ENCODE measurements around the gene FOXO4.

FOXO4 gene, protein sequence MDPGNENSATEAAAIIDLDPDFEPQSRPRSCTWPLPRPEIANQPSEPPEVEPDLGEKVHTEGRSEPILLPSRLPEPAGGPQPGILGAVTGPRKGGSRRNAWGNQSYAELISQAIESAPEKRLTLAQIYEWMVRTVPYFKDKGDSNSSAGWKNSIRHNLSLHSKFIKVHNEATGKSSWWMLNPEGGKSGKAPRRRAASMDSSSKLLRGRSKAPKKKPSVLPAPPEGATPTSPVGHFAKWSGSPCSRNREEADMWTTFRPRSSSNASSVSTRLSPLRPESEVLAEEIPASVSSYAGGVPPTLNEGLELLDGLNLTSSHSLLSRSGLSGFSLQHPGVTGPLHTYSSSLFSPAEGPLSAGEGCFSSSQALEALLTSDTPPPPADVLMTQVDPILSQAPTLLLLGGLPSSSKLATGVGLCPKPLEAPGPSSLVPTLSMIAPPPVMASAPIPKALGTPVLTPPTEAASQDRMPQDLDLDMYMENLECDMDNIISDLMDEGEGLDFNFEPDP
- 2.1 to 14.4 (median 7.1) reads per million in 17 experiments for total RNA-seq

DNA sequence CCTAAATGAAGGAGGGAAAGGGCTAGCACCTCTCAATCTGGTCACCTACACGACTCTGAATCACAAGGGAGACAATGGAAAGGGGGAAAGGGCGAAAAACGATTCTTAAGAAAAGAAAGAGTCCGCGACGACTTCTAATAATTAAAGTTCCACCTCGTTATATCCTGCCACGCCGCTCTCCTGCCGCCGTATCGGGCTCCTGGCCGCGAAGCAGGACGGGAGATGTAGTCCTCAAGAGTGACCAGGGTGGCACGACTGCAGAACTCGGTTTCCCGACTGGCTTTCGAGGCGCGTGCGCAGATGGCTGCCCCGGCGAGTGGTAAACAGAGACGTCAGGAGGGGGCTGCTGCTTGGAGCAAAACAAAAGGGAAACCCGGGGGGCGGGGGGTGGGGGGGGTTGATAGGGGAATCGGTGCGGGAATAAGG is at the start of gene FOXO4:
FOXO4 (plus strand) TSS at position 297 of the 426 bp plus-strand sequence. CDS start 678 bp downstream, outside the sequence.
- DNase-seq = peak; percentile 84 to 93 (median 91)

DNA sequence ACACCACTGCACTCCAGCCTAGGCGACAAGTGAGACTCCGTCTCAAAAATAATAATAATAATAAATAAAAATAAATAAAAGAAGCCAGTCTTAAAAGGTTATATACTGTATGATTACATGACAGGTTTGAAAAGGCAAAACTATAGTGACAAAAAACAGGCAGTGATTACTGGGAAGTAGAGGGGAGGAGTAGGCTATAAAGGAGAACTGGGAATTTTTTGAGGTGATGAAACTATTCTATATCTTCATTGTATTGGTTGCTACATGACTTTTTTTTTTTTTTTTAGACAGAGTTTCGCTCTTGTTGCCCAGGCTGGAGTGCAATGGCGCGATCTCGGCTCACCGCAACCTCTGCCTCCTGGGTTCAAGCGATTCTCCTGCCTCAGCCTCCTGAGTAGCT is 47.8 kb upstream of the FOXO4 start:
- peak in 2 of 4 experiments; percentile 15 to 45 for DNase-seq

DNA sequence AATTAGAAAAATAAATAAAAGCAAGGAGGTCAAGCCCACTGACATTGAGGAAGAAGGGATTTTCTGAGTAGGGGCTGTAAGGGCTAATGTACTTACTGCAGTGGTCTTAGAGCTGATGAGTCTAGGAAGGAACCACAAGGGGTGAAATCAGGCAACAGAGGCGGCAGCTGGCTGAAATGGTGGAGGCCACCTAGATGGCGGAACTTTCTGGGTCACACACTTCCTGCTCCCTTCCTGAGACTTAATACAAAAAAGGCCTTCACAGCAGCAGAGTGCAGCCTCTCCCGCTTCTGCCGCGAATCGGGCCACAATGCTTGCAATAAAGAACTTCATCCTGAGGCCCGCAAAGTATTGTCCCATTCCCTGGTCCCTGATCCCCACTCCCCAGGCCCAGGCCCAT is 42.9 kb upstream of the FOXO4 start:
- DNase-seq = peak; percentile 10 to 43 (median 19)

DNA sequence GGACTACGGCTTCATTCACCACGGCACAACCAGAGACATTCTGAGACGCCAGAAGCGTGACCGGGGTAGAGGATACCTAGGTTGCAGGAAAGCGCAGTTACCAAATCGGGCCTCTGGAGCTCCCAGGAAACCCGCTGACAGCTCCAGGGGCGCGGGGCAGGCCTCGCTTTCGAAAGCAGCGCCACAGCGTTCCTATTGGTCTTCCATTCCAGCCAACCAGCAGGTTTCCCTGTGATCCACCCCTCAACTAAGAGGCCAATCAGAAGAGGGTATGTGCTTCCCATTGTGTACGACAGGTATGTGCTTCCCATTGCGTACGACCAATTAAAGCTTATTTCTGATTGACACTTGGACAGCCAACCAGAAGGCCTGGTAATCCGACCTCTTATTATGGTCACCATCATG is 42.4 kb upstream of the FOXO4 start:
- peak; percentile 8 to 51 (median 34) for DNase-seq

DNA sequence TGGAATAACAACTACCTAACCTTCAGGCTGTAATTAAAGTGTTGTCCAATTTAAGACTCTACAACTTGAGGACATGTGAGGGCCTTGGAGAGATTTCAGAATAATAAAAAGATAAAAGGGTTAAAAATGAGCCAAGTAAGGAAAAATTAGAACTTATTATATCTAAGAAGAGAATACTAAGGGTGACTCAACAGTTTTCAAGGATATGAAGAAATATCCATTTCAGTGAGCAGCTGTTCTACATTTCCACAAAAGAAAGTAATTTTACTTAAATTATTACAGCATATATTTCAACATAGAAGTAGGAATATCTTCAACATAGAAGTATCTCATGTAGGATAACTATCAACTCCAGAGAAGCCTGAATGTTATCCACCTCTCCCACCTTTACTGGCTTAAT is 38.8 kb upstream of the FOXO4 start:
- peak in 2 of 4 experiments; percentile 46 to 50 for DNase-seq

DNA sequence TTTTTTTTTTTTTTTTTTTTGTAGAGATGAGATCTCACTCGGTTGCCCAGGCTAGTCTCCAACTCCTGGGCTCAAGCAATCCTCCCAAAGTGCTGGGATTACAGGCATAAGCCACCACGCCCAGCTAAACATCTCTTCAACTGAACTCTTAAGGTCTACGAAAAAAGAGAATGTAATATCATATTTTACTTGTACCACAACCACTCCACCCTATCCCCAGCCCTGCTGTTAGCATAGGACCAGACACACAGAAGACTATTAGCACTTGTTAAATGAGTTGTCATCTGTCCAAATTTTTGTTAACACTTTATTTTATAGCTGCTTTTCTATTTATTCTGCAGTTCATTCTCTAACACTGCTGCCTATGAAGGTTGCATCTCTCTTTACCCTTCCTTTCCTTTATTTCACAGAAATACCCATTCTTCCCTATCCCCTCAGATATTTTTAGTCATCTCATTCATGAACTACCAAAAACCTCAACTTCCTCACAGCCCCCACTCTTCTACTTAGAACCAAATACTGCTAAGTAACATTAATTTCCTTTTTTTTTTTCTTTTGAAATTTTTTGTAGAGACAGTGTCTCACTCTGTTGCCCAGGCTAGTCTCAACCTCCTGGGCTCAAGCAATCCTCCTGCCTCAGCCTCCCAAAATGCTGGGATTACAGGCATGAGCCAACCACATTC is 37.7 kb upstream of the FOXO4 start:
- DNase-seq = peak in 3 of 4 experiments; percentile 25 to 64 (median 56)

DNA sequence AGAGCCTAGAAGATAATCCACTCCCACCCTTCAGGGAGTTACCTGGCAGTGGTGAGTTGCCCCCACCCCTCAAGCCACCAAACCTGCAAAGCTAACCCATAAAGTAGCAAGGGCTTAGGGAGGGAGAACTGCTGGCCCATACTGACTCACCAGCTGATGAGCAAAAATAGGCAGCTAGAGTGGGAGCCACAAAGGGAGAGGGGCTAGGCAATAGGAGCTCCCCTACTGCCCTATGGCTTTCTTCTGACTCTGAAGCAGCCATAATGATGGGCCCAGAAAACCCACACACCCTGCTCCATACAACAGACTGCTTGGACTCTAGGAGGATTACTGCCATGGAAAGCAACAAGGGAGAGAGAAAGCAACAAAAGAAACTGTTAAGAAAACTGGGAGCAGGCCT is 35.5 kb upstream of the FOXO4 start:
- DNase-seq = no peak

DNA sequence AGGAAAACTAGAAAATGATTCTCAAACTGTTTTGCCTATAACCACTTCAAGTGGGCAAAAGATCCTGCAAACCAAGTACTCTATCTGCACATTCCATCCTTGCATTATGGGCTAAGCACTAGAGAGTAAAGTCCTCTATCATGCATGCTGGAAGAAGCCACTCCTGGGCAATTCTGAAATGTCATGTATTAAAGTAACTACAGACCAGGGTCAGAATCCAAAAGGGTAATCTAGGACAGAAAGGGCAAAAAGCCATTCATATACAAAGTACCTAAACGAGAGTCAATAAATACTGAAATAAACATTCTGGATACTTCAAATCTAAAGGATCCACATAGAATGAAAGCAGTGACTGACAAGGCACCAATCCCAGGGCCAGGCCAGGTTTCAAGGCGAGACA is 28.6 kb upstream of the FOXO4 start:
- DNase-seq = no peak

DNA sequence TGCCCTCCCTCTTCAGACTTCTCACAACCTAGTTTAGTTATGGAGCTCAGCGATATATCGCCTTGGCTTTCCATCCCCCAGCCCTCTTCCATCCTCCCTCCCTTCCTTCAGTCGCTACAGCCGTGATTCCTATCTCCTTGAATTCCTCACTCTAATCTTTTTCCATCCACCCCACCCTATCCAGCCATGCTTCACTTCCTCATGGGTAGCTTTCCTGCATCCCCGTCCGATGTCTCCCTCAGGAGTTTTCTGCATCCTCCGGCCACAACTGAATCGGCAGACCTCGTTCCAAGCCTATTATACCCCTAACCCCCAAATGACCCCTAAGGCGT is 28.0 kb upstream of the FOXO4 start:
- no peak for DNase-seq

DNA sequence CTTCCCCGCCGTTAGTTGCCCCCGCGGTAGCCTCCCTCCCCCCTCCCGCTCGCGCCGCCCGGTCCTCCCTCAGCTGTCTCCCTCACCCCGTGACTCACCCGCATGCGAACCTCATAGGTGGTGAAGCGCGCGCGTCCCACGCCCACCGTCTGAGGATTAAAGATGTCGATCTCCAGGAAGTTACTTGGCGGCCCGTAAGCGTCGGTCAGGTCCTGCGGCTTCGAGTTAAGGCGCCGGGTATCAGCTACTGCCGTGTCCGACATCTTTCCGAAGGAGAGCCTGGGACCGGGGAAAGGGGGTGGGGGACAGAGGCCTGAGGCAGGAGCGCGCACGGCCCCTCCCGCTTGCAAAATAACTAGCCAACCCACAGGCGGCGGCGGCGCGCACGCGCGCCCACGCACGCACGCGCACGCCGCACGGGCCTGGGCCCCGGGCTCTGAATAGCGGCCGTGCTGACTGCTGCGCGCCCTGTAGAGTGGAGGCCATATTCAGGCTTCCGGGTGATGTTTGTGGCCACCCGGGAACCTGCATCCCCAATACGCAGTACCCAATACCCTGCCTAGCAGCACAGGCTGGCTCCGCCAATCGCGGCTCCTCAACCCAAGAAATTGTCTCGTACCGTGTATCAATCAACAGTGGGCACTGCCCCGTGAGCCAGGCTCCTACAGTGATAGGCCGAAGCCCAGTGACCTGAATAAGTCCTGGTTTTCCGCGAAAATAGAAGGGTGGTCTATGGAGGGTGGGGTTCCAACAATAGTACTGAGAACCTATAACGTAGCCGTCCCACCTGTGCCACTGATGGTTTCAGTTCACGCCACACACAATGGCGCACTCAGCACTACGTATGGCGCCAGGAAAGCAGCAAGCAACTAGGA is 27.4 kb upstream of the FOXO4 start, which contains the start of gene SNX12:
SNX12 (minus strand) TSS at position 291 of the 875 bp plus-strand sequence; CDS start at position 263, 28 bp downstream.
- peak; percentile 93 to 95 (median 94) for DNase-seq

DNA sequence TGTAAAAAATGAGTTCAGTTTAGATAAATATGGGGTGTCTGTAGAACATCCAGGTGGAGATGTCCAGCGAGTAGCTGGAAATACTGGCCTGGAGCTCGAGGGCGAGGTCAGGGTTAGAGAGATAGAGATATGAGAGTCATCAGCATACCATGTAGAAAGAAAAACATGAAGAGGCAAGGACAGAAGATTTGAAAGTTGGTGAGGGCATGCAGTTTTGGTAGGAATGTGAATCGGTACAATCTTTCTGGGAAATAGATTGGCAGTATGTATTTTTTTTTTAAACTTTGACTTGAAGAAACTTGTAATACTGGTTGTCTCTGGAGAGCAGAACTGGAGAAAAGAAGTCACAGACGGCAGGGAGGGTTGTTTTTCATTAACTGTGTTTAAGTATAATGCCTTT is 25.1 kb upstream of the FOXO4 start:
- no peak for DNase-seq

DNA sequence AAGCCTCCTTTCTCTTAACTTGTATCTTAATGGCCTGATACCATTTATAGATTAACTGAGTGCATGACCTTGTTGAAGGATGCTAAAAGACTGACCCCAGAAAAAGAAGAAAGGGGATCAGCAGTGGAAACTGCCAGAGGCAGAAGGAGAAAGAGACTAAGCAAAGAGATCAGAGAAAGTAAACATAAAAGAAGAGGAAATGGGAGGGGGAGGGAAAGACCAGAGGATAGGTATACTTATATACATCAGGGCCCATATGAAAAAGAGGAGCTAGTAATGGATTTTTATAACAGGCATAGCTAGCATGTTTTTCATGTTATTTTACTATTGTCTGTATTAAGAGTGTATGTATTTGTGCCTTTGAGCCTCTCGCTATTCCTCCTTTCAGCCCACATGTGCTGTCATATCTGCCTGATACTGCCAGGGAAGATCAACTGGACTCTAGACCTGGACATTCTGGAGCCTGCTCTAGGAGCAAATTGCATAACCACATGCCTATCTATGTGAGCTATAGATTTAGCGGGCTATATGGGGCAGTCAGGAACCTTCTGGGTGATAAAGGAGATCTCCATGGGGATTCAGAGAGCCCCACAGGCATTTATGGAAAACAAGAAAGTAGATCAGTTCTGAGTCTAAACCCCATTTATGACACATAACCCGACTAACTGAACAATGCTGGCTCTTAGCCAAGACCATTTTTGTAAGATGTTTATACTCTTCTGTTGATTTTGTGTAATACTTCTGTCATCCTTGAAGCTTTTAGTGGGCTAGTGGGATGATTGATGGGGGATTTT is 14.1 kb upstream of the FOXO4 start:
- no peak for DNase-seq

DNA sequence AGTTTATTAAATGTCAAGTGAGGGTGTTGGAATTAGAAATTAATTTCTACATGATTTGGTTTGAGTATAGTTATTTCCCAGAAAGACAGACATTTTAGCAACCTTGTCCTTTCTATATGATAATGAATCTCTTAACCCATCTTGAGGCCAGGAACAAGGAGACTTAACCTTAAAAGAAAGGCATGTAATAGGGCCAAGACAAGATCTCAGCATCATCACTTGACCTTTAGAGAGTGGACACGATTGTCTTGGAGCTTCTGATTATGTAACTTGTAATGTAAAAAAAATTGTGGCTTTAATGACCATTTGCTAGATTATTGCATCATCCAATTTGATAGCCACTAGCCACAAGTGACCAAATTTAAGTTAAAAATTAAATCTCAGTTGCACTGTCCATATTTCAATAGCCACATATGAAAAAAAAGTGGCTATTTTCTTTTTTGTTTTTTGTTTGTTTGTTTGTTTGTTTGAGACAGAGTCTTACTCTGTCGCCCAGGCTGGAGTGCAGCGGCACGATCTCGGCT is 13.5 kb upstream of the FOXO4 start:
- DNase-seq = no peak

DNA sequence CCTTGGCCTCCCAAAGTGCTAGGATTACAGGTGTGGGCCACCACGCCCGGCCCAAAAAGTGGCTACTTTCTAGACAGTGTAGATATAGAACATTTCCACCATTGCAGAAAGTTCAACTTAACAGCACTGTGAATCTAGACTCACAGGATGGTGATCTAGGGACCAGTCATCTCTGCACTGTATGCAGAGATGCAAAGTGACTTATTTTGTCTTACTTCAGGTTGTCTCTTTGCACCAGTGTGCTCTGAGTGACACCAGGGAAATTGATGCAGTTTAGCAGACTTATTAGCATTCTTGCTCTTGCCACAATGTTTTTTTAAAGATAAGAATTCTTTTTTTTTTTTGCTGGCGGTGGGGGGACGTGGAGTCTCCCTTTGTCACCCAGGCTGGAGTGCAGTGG is 12.8 kb upstream of the FOXO4 start:
- no peak for DNase-seq

DNA sequence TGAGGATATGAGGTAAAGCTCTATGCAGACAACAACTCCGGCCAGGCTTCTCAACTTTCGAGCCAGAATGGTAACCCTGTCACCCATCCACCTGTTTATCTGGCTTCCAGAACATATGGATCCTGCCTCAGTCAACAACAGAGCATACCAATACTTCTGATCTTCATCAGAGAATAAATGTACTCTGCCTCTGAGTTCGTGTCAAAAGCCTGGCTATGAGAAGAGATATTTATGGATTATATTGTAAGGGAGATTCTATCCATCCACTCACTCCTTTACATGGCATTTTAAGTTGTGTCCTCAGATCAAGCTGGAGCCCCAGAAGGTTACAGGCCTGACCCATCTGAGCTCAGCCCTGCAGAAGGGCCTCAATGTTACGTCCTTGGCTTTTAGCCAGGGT is 9.8 kb upstream of the FOXO4 start:
- no peak for DNase-seq

DNA sequence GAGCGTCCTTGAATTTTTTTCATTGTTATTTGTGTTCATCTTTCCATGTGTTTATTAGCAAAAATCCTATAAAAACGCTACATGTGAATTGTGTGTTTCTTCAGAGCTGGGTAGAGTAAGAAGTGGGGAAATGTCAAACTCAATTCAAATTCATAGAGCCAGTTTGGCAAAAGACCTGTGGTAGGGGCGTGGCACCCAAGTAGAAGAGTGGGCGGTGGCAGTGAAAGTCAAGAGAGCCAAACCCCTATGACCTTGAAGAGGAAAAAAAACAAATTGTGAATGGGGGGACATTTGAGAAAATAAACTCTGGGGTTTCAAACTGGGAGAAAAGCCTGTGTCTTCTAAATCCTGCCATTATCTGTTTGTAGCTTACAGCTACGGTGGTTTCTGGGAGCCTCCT is 4.4 kb upstream of the FOXO4 start:
- DNase-seq = no peak

DNA sequence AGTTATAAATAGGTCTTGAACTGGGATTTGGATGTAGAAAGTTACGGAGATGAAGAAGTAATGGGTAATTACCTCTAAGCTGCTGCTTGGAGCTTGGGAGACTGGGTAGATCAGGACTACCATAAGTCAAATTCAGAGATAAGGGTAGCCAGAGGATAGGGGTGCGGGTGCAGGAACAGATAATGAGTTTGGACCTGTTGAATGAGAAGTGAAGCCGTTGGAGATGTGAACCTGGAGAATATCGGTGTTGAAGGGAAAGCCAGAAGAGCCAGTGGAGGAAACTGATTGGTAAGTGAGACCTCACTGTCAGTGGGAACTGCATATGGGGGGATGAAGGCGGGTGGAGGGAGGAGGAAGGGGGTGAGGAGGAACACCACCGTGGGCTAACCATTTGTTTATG is 618 bp upstream of the FOXO4 start:
- DNase-seq = no peak

DNA sequence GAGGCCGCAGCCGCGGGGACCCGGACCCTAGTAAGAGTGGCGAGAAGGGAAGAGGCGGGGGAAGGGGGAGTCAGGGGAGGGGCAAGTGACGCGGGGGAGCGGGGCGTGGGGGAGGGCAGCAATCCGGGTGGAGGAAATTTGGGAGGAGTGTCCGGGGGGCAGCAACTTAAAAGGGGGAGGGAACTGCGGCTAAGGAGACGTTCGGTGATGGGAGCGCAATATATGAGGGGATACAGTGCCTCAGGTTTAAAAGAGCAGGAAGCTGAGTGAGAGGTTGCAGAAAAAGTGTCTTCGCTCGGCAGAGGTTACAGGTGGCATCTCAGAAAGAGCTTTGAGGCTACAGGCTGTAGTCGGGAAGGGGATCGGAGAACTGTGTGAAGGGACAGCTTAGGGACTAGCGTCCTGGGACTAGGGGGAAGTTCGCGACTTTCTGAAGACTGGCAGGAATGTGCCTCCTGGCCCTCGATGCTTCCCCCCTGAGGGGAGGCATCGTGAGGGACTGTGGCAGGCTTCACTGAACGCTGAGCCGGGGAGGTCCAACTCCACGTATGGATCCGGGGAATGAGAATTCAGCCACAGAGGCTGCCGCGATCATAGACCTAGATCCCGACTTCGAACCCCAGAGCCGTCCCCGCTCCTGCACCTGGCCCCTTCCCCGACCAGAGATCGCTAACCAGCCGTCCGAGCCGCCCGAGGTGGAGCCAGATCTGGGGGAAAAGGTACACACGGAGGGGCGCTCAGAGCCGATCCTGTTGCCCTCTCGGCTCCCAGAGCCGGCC is 519 bp downstream of the FOXO4 start:
- peak in 2 of 4 experiments; percentile 38 to 61 for DNase-seq

DNA sequence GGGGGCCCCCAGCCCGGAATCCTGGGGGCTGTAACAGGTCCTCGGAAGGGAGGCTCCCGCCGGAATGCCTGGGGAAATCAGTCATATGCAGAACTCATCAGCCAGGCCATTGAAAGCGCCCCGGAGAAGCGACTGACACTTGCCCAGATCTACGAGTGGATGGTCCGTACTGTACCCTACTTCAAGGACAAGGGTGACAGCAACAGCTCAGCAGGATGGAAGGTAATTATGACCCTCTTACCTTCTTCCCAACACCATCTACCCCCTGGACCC is 1.0 kb downstream of the FOXO4 start:
- DNase-seq = no peak

DNA sequence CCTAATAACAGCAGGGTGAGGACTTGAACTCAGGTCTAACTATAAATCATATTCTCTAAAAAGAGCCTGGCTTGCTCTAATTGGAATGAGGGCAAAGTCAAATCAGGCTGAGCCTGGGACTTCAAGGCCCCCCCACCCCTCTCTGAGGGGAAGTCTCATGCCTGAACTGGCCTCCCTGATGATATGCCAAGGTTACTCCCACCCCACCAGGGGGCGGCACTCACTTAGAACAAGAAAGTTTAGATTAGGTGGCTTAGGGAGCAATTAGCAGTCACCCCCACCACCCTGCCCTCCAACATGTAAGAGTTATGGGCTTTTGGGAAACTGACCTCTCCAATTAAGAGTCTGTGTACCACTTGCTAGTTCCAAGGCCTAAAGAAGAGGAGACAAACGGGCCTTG is 2.7 kb downstream of the FOXO4 start:
- DNase-seq = peak; percentile 64 to 82 (median 78)

DNA sequence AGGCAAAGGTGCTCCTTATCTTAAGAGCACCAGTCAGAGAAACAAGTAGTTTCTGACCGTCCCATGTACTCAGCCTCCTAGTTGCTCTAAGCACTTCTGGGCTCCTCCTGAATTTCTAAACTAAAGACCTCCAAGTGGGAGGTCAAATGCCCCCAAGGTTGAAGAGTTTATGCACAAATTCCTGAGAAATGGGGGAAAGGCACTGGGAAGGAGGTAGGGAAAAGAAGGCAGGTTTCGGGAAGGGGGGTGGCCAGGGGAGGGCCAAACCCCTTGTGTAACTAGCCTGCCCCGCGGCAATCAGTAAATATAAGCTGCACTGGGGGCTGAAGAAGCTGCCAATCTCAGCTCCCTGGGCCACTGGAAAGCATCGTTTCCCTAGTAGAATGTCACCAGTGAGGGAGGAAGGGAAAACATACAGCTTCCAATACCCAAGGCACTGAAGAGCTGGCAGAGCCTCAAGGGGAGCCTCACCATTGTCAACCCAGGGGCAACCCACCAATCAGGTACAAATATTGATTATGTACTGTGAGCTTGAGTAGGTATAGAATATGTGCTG is 3.4 kb downstream of the FOXO4 start:
- no peak for DNase-seq

Measured in suppressor macrophage (primary cell).